GM18520 (cell line): ENCODE measurements around the gene CNPPD1.

Experiments used
- ATAC-seq: cut with Tn5 transposase; IDR thresholded peaks from one replicate; pipeline ENCODE4 v1.9.1; 2021; ENCODE audit not compliant: unreplicated experiment

The CNPPD1 gene

DNA sequence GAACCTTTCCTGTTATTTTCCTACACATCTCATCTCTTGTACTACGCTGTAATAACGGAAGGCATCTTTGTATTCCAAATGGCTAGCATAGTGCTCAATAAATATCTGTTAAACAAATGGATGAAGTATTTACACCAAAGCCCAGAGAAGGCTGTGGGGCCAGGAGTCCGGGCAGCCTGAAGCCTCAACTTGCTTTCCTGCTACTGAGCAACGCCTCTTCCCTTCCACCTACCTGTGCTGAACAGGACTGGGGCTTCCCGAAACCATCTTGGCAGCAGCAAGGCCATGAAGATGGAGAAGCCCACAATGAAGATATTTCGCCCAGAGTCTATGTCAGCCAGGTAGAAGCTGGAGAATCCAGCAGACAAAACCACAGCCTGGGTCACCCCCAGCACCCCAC, 13.6 kb downstream of the CNPPD1 start:
- ATAC-seq = no peak

DNA sequence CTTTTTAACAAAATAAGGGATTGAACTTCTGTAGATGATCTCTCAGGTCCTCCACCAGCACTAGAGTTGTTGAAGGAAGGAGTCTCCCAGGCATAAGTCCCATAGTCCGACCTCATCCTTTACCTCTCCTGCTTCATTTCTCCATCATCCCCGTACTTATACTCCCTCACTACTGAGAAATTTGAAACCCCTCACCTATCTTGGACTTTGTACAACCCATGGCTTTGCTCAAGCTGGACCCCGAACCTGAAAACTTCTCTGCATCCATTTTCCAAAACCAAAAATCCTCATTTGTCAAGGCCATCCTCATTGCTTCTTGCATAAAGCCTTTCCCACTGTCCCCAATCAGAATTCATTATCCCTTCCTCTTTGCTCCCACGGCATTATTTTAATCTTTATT, 15.6 kb downstream of the CNPPD1 start:
- no peak for ATAC-seq

DNA sequence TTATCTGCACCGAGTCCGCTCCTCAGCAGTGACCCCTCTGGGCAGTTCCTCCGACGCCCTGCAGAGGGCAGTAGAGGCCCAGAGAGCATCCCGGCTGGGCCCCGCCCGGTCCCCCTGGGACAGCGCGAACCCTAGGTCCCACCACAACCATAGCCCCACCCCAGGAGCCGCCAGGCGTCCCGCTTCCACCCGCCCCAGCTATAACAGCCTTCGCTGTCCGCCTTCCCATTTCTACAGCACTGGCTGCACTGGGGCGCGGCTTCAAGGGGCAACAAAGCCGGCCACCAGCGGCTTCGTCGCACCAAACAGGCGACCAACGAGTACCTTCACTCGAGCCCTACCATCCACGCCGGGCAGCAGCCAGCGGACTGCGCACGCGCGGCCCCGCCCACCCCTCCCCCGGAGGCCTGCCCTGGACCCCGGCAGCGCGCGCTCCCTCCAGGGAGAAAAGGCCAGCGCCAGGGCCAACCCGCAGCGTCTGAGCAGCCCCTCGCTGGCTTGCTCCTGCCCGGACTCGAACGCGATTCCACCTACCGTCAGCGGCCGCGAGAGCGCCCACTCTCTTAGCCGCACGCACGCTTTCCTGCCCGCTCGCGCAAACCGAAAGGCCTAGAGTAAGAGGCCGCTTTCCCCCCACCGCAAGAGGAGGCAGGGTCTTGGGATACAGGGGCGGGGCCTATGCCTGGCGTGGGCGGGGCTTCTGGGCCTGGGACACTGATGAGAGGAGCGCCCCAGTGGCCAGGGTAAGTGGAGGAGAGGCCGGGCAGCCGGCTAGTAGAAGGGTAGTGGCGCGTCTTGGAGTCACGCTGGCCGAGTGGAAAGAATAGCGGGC, 16.3 kb downstream of the CNPPD1 start, which contains the start of gene NHEJ1:
NHEJ1 (minus strand) TSS at position 630 of the 832 bp plus-strand sequence. CDS start 2,453 bp downstream, outside the sequence.
- ATAC-seq = peak; percentile 85

DNA sequence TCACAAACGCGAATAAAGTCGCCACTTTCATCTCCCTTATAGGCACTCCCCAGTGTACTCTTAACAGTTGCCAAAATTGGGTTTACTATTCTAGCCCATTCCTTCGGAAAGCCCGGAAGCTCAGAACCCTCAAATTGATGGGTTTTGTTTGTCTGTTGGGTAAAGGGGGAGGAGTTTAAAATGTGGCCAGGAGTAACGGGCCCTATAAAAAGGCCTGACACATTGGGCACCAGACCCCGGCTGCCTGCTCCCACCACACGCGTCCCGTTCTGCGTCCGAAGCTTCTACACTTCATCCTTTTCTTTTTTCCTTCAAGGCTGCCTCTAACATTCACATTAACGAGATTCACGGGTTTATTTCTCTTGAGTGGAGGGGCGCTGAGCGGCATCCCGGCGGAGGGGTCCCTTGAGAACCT, 16.9 kb downstream of the CNPPD1 start:
- no peak for ATAC-seq

DNA sequence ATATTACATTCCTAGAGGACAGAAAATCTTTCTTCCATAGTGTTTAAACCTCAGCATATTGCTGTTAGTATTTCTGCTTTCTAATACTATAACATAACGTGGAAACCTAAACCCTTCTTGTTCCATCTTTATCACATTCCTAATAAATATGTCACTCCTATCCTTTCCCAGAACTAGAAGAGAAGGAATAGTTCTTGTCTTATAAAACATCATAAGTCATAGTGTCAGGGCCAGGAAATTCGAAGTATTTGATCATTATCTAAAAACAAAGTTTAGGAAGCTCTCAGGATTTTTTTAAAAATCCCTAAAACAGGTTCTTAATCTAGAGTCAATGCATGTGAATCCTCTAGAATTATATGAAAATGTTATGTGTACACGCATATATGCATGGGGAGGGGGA, 18.1 kb downstream of the CNPPD1 start:
- ATAC-seq = no peak

DNA sequence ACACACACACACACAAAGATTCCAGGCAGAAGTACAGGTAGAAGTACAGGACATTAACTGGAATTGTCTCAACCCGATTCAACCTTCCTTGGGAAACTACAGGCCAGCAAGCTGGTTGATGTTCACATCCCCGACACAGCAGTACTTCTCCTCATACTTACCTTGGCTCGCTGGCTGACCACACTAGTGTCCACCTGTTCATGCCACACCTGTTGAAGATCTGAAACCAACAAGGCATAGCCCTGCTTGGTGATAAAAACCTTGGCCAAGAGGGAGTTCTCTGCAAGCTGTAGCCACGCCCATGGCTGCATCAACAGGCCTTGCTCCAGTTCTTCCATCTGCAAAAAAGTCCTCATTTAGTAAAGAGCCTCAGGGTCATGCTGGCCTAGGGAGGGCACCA, 18.7 kb downstream of the CNPPD1 start:
- ATAC-seq = no peak

DNA sequence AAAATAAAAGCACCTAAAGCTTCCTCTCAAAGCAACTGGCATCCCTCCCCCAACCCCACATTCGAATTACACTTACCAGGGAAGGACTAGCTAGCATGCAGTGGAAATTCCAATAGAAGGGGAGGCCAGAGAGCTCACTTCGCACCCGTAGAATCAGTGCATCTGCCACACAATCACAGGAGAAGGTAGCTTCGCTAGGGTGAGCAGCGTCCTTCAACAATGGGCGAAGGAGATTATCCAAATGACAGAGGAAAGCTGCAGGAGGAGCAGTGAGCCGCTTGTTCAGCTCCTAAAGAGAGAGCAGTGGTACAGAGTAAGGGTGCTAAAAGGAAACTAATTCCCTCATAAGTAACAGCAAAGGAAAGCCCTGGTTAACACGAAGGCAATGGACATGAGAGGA, 19.3 kb downstream of the CNPPD1 start:
- ATAC-seq = no peak

DNA sequence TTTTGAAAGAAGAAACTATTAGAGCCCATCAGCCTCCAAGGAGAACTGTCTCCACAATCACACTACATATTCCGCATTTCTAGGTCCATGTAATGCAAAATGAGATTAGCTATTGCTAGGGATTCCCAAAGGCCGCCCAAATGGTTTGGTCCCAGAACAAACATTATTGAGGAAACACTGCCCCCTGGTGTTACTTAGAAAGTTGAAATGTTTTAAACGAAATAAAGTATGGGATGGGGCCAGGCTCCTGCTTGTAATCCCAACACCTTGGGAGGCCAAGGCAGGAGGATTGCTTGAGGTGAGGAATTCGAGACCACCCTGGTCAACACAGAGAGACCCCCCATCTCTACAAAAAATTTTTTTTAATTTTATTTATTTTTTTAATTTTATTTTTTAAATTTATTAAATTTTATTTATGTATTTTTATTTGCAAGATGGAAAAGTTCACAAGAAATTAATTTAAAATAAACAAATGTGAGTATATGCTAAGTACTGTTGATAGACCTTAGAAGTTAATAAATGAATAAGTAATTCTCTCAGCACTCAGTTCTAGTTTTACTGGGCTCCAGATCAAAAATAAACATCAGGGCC, 21.6 kb downstream of the CNPPD1 start:
- no peak for ATAC-seq

DNA sequence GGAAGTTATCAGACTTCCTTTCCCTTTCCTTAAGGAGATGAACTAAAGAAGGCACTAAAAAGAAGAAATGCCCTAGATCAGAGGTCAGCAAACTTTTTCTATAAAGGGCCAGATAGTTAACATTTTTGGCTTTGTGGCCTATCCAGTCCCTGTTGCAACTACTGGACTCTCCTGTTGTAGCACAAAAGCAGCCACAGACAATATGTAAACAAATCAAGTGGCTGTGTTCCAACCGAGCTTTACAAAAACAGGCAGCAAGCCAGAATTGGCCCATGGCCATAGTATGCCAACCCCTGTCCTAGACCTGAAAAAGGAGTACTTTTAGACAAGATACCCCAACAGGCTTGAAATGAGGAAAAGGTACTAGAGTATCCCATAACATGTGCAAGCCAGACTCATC, 27.1 kb downstream of the CNPPD1 start:
- ATAC-seq = no peak

DNA sequence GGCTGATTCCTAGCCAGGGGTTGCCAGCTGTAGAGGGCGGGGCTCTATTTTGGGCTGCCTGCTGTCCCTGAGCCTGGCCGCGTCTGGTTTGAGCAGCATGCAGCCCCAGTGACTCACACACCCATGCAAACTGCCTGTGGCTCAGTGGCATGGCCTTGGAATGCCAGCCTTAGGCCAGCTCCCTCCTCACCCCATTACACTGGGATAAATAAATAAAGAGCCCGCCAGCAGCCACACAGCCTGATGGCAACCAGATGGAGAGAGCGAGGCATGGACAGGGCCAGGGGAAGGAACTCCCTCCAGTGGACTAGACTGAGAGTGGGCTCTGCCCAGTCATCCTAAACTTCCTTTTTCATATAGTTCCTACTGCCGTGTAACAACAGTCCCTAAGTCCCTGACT, 34.4 kb downstream of the CNPPD1 start:
- no peak for ATAC-seq

DNA sequence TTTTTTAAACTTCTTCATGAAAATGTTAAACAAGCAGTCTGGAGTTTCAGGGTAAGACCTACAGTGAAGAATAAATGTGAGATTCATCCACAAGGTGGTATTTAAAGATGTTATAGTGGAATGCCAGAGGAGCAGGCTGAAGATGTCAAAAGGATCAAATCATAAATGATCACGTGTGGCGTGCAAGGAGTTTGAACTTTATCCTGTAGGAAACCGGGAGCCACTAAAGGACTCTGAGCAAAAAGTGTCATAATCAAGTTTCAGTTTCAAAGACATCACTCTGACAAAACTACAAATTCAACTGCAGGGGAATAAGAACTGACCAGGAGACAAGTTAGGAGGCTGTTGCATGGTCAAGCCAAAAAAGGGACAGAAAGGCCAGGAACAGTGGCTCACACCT, 36.0 kb downstream of the CNPPD1 start:
- no peak for ATAC-seq

DNA sequence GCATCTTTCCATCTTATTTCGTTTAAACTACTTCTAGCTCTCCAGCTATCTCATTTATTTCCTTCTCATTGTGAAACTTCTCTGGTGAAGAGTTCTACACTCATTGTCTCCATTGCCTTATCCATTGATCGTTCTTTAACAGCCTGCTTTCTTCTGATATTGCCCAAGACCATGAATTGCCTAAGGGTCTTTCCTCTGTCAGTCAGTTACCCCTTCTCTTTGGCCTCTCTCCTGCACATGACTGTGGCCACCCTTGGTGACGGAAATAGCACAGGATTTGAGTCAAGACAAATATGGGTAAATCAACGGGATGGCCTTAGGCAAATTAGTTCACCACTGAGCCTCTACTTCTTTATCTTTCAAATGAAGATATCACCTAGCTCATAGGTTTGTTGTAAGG, 42.7 kb downstream of the CNPPD1 start:
- no peak for ATAC-seq

DNA sequence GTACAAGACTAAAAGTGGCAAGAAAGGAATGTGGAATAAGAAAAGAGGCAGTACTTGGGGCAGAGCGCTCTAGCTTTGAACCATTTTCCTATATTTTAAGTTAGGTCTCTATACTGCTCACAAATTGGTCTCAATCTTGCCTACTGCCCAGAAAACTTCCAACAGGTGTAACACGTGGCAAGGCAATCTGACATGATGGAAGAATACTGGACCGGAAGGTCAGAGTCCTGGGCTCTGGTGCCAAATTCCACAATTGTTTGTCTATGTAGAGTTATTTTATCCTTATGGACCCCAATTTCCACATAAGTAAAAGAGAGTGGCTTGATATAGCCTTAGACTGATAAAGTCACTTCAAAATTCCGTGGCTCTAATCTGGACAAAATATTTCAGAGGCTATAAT, 45.0 kb downstream of the CNPPD1 start:
- ATAC-seq = no peak

DNA sequence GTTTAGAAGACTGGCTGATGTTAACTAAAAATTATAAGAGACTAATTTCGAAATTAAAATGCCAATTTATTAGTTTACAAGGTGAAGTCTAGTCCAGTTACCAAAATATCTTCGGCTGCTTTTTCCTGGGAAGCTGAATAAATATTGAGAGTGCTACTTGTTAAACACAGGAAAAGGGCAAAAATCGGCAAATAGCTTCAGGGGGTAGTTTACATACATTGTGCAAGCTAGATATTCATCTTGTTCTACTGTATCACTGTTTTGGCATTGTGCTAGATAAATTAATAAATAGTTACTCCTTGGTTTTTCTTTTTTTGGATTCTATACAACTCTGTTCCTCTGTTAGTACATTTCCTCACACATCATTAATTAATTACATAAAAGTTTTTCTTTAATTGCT, 45.4 kb downstream of the CNPPD1 start:
- ATAC-seq = no peak

DNA sequence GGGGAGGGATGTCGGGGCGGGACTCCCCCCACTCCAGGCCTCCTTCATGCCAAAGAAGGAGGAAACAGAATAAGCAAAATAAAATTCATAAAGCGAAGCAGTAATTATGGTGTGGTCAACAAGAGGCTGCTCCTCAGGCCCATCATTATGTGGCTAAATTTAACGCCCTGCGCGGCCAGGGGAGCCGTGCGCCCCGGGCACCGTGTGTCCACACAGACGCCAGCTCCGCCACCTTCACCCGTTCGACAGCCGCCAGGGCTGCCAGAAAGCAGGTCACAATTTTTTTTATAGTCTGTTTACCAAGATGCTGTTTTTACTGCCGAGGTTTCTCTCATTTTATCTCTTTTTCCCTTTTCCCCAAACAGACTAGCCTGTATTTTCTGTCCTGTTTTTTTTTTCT, 47.1 kb downstream of the CNPPD1 start:
- no peak for ATAC-seq

DNA sequence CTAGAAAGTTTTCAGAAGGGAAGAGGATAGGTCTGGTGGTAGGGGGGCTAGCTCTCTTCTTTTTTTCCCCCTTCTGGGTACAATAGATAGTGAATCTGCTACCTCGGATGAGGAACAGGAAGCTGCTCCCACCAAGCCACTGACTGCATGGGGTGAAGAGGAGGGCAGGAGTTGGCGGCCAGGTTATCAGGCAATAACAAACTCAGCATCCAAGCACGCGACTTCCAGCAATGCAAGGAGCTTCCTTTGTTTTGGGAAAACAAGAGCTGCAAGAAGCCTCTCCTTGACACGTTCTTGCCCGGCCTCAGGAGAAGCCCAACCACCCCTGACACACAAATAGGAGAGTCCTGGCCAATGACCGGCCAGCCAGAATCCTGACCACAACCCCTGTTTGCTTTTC, 48.3 kb downstream of the CNPPD1 start:
- no peak for ATAC-seq

DNA sequence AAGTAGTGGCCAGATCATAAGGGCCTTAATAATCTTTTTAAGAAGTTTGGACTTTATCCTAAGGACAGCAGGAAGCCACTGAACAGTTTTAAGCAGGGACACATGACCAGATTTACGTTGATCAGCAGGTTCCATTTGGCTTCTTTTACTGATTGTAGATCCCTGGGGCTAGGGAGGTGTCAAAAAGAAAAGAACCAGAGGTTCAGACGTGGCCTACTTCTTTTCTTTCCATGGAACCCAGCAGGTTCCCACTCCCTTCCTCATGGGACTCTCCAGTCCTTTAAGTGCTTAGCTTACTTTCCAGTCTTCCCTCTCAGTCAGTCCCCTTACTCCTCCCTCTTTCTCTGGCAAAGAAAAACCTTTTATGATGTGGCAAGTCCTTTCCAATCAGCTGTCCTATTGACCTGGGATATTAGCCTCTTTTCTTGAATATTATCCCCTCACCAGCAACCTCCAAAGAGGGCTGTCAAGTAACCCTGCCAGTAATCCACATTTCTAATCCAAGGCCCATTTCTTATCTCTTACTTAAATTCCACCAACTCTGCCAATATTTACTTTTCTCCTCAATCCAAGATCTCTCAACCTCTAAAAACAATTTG, 49.6 kb downstream of the CNPPD1 start:
- no peak for ATAC-seq

DNA sequence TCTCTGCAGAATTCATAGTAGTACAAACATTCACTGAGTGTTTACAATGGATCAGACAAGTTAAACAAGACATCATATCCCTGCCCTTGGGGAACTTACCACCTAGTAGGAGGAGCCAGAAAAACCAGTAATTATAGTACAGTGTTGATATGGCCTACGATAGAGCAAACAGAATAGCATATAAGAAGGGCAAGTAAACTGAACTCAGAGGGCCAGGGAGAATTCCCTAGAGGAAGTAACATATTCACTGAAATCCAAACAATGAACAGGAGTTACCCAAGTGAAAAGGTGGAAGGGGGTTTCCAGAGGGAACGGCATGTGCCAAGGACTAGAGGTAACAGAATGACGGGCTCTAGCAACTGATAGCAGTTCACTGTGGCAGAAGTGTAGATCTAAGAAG, 50.2 kb downstream of the CNPPD1 start:
- no peak for ATAC-seq

DNA sequence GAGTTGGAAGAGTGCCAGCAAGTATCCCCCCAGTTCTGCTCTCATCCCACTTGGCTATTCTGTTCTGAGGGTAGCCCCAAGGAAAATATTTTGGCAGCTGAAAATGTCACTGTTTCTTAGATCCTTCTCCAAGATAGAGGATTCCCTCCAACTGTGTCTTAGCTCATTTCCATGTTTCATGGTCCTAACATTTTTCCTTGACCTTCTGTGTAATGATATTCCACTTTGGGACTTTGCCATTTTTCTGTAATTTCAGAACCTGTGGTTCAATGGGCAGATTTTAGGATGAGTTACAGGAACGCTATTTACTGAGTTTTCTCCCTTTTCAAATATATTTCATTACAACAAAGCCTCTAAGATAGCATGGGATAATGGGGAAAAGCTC, 50.8 kb downstream of the CNPPD1 start:
- no peak for ATAC-seq

DNA sequence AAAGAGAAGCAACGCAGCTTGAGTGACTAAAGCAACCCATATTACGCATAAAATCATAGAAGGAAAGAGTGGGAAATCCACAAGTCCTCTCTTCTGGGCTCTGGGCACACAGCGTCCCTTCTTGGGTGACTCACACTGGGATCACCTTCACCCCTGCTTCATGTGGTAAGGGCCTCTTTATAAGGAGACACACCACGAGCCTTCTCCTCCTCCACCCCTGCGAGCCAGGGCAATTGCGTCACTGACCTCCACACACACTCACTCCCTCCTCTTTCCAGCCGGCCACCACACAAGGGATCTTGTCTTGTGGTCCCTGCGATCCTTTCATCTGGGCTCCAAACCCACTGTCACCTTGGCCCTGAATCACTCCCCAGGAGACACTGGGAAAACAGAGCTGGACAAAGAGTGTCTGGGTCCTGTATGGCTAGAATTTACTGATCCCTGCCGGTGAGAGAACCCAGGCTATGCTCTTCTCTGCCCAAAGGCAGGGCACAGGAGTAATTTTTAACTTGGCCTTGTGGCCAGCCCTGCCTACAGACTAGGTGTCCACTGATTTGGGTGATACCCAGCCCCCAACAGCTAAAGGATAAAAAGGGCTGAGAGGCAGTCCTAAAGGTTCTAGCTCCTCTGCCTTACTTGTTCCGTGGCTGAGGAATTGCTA, 51.4 kb downstream of the CNPPD1 start:
- no peak for ATAC-seq

DNA sequence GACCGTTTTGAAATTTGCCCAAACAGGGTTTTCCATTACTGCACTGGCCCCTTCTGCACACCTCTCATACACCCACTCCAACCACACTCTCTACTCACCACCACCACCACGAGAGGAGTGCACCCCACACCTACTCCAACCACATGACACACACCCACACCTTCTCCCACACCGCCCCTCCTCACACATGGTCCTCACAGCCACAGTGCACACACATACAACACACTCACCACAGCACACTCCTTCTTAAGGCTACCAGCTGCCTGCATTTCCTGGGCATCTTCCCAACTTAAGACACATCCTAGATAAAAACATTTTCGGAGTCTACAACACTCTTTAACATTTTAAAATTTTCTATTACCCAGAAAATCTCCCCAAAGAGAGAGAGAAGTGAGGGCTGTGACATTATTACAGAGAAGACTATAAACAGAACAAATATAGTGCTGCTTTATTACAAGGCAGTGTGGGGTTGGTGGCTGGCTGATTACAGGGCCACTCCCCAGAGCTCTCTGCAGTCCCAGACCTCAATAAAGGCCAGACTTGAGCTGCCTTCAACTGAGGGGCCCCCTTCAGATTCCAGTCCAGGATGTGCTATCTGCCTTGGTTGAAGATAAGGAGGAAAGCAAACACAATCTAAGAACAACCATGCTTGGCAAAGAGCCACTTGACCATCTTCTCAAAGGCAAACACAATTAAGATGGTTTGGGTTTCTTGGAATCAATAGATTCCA, 52.2 kb downstream of the CNPPD1 start:
- ATAC-seq = no peak
